ELF-1 (cell line): ENCODE results near the gene BRIP1.
A peak's percentile ranks its signal among the peaks of the same experiment; 100 is the strongest.
"Not testable (repeated sequence)": the region's sequence is repeated elsewhere in the genome, so short reads cannot be mapped to it uniquely, and the experiment has no call there.

Experiments
- DNase-seq: peaks from one replicate; pipeline ENCODE4 v3.0.0-alpha.2; 2016; ENCODE audit warnings: low read depth, low spot score

Gene BRIP1

GRCh38 chr17:61729690-61730268, 133.5 kb downstream of the BRIP1 start:
- DNase-seq = no peak

GRCh38 chr17:61728297-61728836, 135.0 kb downstream of the BRIP1 start:
- no peak for DNase-seq

GRCh38 chr17:61727798-61728197, 135.5 kb downstream of the BRIP1 start:
- not testable (repeated sequence) for DNase-seq

DNA sequence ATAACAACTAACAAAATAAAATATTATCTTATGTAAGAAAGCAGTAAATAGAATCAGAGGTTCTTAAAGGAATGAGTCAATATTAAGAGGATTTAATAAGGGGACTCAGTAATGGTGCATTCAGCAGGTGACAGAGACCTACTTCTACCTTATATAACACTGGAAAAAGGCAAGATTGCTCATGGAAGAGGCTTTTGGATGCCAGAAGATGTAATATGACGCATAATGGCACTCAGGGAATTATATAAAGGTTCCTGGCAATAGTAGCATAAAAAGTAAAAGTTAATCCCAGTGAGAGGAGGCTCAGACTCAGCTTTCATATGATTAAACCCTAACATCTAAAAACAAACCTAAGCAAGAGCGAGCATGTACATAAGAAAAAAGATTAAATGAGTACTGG, 136.4 kb downstream of the BRIP1 start:
- no peak for DNase-seq

- no peak for DNase-seq
These were observed 138.6 kb downstream of the BRIP1 start for GRCh38 chr17:61724777-61725176.

DNA sequence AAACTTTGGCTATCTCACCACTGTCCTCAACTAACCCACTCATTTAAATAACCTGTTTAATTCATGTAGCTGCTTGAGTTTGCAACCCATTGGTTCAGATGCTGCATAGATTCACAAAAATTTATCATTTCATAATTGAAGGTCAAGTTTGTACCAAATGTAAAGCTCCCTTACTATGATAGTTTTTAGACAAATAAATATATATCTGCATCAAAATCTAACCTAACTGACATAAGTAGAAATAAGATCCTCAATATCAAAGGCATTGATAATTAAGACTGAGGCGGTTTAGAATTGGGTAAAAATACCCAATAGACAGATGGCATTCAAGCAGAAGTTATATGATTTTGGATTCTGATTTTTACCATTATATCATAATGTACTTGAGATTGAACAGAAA, 139.4 kb downstream of the BRIP1 start:
- DNase-seq = no peak

DNA sequence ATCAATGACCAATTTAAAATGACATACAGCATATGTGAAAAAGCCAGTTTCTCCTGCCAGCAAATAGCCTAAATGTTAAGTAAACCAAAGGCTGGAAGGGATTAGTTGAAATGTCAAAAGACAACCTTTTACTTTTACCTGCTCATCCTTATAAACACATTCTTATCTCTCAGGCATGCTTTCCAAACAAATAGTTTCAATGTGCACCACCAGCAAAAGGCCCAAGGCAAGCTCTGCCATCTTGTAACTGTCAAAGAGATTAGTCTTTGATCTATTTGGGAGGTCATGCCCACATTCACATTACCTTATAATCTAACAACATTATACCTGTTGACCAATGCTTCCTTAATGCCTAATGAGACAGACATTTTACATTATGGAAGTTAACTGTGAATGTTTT, 140.1 kb downstream of the BRIP1 start:
- DNase-seq = peak; percentile 10

- DNase-seq = no peak
These were observed 140.9 kb downstream of the BRIP1 start for GRCh38 chr17:61722398-61722797.

DNA sequence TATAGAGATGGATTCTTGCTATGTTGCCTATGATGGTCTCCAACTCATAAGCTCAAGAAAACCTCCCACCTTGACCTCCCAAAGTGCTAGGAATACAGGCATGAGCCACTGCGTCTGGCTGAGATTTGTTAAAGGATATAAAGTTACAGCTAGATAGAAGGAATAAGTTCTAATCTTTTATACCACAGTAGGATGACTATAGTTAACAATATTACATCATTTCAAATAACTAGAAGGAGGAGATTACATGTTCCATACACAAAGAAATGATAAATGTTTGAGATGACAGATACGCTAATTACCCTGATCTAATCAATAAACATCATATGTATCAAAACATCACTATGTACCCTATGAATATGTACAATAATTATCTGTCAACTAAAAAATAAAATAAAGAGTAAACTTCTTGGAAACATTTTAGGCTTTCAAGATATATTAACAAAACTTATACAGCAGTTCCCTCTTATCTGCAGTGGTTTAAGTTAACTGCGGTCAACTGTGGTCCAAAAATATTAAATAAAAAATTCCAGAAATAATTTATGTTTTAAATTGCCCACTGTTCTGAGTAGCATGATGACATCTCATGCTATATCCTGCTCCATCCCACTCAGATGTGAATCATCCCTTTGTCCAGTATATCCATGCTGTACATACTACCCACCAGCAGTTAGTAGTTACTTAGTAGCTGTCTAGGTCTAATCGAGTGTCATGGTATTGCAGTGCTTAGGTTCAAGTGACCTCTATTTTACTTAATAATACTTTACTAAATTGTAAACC, 143.1 kb downstream of the BRIP1 start:
- DNase-seq = no peak

DNA sequence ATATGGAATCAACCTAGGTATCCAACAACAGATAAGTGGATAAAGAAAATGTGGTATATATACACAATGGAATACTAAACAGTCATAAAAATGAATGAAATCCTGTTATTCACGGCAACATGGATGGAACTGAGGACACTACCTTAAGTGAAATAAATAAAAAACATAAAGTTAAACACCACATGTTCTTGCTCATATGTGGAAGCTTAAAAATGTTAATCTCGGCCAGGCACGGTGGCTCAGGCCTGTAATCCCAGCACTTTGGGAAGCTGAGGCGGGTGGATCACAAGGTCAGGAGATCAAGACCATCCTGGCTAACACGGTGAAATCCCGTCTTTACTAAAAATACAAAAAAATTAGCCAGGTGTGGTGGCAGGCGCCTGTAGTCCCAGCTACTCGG, 144.1 kb downstream of the BRIP1 start:
- not testable (repeated sequence) for DNase-seq

- no peak for DNase-seq
These were observed 145.3 kb downstream of the BRIP1 start for GRCh38 chr17:61718022-61718421.

DNA sequence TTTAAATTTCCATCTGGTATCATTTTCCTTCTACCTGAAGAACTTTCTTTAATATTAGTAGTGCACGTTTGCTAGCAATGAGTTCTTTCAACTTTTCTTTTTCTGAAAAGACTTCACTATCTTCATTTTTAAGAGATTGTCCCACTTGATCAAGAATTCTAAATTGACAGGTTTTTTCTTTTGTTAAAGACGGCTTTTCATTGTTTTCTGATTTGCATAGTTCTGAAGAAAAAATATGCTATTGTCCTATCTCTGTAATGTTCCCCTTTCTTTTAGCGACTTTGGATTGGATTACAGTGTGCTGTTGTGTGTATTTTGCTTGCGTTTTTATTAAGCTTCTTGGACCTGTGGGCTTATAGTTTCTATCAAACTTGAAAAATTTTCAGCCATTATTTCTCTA, 146.0 kb downstream of the BRIP1 start:
- no peak for DNase-seq

DNA sequence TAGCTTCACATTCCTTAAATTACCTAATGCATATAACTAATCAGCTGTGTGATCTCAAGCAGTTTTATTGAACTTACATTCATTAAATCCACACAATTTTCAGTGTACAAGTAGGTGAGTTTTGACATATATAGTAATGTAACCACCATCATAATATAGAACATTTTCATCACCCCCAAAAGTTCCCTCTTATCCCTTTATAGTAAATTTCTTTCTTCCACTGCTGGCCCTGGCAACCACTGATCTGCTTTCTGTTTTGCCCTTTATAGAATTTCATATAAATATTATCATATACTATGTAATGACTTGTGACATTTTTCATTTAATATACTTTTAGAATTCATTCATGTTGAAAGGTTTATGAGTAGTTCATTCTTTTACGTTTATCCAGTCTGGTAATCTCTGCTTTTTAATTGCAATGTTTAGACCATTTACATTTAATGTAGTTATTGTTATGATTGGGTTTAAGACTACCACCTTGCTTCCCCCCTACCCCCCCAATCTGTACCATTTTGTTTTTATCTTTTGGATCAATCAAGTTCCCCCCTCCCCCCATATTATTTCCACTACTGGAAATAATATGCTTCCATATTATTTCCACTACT, 147.0 kb downstream of the BRIP1 start:
- DNase-seq = no peak

GRCh38 chr17:61715348-61715747, 148.0 kb downstream of the BRIP1 start:
- DNase-seq = no peak

- DNase-seq = no peak
These were observed 149.0 kb downstream of the BRIP1 start for GRCh38 chr17:61714300-61714699.

DNA sequence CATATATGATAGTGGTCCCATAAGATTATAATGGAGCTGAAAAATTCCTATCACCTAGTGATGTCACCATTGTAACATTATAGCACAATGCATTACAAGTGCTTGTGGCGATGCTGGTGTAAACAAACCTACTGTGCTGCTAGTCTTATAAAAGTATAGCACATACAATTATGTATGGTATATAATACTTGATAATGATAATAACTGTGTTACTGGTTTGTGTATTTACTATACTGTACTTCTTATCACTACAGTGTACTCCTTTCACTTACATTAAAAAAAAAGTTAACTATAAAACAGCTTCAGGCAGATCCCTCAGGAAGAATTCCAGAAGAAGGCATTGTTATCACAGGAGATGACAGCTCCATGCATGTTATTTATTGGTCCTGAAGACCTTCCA, 150.3 kb downstream of the BRIP1 start:
- DNase-seq = no peak

DNA sequence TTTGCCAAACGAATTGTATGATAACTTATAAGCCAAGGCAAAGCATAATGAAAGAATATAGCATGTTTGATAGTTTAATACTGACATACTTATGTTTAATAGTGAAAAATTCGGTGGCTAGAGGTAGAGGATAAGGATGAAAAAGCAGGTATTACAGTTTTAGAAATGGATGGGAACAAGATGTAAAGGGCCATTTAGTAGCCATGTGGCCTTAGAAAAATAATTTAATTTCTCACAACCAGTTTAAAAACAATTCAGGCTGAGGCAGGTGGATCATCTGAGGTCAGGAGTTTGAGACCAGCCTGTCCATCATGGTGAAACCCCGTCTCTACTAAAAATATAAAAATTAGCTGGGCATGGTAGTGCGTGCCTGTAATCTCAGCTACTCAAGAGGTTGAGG, 152.8 kb downstream of the BRIP1 start:
- DNase-seq = no peak

DNA sequence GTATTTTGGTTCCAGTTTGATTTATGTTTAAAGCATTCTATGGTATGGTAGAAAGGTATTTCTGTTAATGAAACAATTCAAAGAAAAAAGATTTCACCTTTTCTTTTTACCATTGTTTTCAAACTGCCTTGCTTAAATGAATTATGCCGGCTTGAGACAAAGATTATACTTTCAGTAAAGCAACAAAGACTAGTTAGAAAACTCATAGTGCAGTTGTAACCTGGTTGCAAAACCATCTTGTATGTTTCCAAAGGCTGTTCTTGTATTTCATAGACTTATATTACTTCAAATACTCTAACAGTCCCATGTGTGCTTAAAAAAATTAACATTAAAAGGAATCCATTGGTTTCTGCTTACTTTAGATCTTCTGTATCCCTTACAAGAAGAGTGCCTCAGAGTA, 153.8 kb downstream of the BRIP1 start:
- DNase-seq = no peak

DNA sequence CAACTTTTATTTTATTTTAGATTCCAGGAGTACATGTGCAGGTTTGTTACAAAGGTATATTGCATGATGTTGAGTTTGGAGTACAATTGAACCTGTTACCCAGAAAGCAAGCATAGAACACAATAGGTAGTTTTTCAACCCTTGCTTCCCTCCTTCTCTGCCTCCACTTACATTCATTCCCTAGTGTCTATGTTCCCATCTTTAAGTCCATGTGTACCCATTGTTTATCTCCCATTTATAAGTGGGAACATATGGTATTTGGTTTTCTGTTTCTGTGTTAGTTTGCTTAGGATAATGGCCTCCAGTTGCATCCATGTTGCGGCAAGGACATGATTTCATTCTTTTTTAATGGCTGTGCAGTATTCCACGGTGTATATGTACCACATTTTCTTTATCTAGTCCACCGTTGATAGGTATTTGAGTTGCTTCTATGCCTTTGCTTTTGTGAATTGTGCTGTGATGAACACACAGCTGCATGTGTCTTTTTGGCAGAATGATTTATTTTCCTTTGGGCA, 158.3 kb downstream of the BRIP1 start:
- no peak for DNase-seq

- no peak for DNase-seq
These were observed 160.9 kb downstream of the BRIP1 start for GRCh38 chr17:61702450-61702849.

GRCh38 chr17:61701978-61702377, 161.3 kb downstream of the BRIP1 start:
- DNase-seq = no peak

DNA sequence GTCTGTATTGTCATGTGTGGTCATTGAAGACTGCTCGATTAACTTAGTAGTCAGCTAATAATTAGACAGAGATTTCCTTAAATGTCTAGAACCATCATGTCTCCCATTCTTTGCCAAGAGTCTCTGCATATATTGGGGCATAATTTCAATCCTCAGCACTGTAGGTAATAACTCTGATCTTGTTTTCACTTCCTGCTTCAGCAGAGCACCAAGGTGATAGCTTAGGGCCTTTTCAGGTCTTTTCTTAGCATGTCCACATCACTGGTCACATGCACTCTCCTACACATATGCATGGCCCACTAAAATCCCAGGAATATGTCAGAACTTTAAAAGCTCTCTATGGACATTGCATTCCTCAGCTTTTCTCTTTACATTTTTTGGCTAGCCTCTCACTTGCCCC, 162.0 kb downstream of the BRIP1 start:
- DNase-seq = no peak

DNA sequence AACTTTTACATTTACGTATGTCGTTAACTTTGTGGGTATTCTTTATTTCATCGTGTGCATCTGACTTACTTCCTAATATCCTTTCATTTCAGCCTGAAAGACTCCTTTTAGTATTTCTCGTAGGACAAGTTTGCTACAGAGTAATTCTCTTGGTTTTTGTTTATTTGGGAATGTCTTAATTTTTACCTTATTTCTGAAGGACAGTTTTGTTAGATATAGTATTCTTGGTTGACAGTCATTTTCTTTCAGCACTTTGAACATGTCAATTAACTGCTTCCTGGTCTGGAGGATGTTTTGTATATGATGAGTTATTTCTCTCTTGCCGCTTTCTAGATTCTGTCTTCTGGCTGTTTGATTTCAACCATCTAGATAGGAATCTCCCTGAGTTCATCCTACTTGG, 163.1 kb downstream of the BRIP1 start:
- no peak for DNase-seq
